A549 treated with CpdA at 1 μM for 4 hours (cell line): ENCODE data around the gene METTL13. TPM values are rescaled to one million over a fixed set of nuclear protein-coding genes. Genes with fewer than 3 reads are reported as not detected.

Experiments
- total RNA-seq: library from RNA; stranded (reverse); fragments of 200-300 nt; extraction: Qiagen RNA extraction; gene quantifications from 5 replicates; pipeline ENCODE4 v1.2.3, GENCODE V29; 2022; ENCODE audit warnings: low read depth

The METTL13 gene
- 43.4 to 51.1 TPM (median 50.1 TPM) in 5 replicates for total RNA-seq

GRCh38 chr1:171781176-171781875 lies at the start of gene METTL13:
Gene METTL13, plus strand, starts transcription at chr1:171781660. Its CDS starts 308 bp downstream, at chr1:171781968.

DNA sequence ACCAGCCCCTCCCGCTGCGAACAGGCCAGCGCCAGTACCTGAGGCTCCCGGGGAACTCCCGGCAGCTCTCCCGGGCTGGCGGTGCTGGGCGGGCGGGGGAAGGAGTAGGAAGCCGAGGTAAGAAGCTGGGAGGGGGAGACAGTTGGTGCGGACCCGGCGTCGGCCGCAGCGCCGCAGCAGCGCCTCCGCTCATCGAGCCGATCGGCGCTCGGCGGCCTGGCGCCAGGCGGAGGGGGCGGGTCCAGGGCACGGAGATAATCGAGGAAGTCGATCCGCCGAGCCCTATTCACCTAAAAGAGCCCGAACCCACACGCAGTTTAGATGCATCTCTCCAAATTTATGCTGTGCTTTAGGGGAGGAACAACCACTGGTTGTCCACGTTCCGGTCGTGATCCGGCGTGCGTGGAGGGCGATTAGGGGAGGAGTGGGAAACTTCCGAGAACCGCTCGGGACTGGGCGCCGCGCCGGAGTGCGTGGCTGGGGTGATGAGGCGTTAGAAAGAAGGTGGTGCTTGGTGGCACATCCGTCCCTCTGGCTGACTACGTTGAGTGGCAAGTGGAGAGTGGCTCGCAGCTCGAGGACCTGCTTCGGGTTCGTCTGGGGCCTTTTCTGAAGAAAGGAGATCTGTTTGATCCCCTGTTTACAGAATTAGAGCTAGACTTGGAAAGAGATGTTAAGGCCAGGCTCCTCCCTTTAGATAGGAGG lies 39.4 kb upstream of the METTL13 start, which contains the start of gene VAMP4:
Gene VAMP4 (minus strand): TSS at position 194 of the 705 bp plus-strand sequence. CDS start 3,651 bp downstream, outside the sequence.

GRCh38 chr1:171841050-171841910 lies 59.8 kb downstream of the METTL13 start, which contains the start of gene DNM3:
Gene DNM3, plus strand, starts transcription at chr1:171841498. Its CDS starts 159 bp downstream, at chr1:171841657.

Other genes with a start within 250 kb of the METTL13 start
- not detected in 5 replicates for gene MYOCOS, start 159.4 kb upstream of the METTL13 start, total RNA-seq
- not detected in 5 replicates for gene MYOC, start 129.0 kb upstream of the METTL13 start, total RNA-seq
- 3.8 to 5.4 TPM (median 4.0 TPM) in 5 replicates for gene VAMP4, start 39.6 kb upstream of the METTL13 start, total RNA-seq
- gene DNM3, start 59.8 kb downstream of the METTL13 start, total RNA-seq, result 0.51 to 0.87 TPM (median 0.67 TPM) in 5 replicates